ENCODE data around the gene AP3B1.

DNA sequence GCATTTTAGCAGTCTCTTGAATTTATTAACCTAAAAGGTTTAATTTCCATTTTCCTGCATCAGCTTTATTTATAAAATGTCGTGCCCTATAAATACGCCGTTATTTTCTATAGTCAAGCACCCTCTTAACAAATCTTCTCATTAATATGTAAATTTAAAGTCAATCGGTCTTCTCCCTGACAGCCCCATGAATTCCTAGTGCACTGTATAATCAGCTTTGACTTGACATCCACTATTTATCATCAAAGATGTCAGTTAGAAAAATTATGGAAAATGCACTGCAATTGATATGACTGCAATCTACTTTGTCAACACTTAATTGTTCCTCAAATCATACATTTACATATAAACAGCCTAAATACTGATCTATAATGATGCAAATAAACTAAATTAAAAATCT, 83.4 kb downstream of the AP3B1 start:
- no peak for TF ChIP-seq POLR2A (IDR thresholded peaks at IDR 0.05)
- TF ChIP-seq, protein P1, sequence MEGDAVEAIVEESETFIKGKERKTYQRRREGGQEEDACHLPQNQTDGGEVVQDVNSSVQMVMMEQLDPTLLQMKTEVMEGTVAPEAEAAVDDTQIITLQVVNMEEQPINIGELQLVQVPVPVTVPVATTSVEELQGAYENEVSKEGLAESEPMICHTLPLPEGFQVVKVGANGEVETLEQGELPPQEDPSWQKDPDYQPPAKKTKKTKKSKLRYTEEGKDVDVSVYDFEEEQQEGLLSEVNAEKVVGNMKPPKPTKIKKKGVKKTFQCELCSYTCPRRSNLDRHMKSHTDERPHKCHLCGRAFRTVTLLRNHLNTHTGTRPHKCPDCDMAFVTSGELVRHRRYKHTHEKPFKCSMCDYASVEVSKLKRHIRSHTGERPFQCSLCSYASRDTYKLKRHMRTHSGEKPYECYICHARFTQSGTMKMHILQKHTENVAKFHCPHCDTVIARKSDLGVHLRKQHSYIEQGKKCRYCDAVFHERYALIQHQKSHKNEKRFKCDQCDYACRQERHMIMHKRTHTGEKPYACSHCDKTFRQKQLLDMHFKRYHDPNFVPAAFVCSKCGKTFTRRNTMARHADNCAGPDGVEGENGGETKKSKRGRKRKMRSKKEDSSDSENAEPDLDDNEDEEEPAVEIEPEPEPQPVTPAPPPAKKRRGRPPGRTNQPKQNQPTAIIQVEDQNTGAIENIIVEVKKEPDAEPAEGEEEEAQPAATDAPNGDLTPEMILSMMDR (IDR thresholded peaks at IDR 0.05): no peak
- no peak for TF ChIP-seq POLR2AphosphoS5 (IDR thresholded peaks at IDR 0.05; ENCODE audit: insufficient read depth in 1 of 2, low read depth in 1 of 2)
